HG03039 (cell line): ENCODE measurements around the gene NUF2.

Source experiments
- ATAC-seq: cut with Tn5 transposase; IDR thresholded peaks from one replicate; pipeline ENCODE4 v1.9.1; 2021; ENCODE audit warnings: mild to moderate bottlenecking, moderate library complexity; ENCODE audit not compliant: unreplicated experiment

NUF2 gene

GRCh38 chr1:163399001-163399400, 77.2 kb downstream of the NUF2 start:
- no peak for ATAC-seq

GRCh38 chr1:163399976-163400601, 78.3 kb downstream of the NUF2 start:
- no peak for ATAC-seq

- ATAC-seq, result no peak
These were observed 79.5 kb downstream of the NUF2 start for GRCh38 chr1:163401211-163401610.
